Spleen (tissue), 11 donors: ENCODE results near the gene TXNRD2. TPM values are rescaled to one million over a fixed set of nuclear protein-coding genes. Genes with fewer than 3 reads are reported as not detected.

Source experiments
- DNase-seq: peaks from one replicate; pipeline ENCODE4 v3.0.0-alpha.2; 2020
- H3K27ac ChIP-seq, 8 donors: fragments of 200-600 bp; sonication (generic) in 7 of 8; 1 replicate in 4 of 8; 2 replicates in 4 of 8; pipeline versions ENCODE4 v1.5.0 to v1.8.0; 2016 to 2021; ENCODE audit warnings: inconsistent platforms in 4 of 8, mild to moderate bottlenecking in 4 of 8, moderate library complexity in 1 of 8
- H3K27me3 ChIP-seq, 7 donors: fragments of 200-600 bp; sonication (generic) in 6 of 7; replicated peaks in 1 of 7; 1 replicate in 4 of 7; 2 replicates in 3 of 7; pipeline versions ENCODE4 v1.5.0 to v1.8.0; 2016 to 2021; ENCODE audit warnings: inconsistent platforms in 3 of 7, mild to moderate bottlenecking in 1 of 7
- H3K36me3 ChIP-seq, 6 donors: fragments of 200-600 bp; sonication (generic) in 5 of 6; 1 replicate in 4 of 6; 2 replicates in 2 of 6; pipeline versions ENCODE4 v1.5.0 to v1.8.0; 2016 to 2021; ENCODE audit warnings: inconsistent platforms in 2 of 6
- H3K4me1 ChIP-seq, 6 donors: fragments of 200-600 bp; sonication (generic) in 5 of 6; 1 replicate in 3 of 6; 2 replicates in 3 of 6; pipeline versions ENCODE4 v1.5.0 to v1.8.0; 2016 to 2021; ENCODE audit warnings: inconsistent platforms in 3 of 6
- H3K4me3 ChIP-seq, 8 donors: fragments of 200-600 bp; sonication (generic) in 7 of 8; 1 replicate in 4 of 8; 2 replicates in 4 of 8; pipeline versions ENCODE4 v1.5.0 to v1.8.0; 2016 to 2021; ENCODE audit warnings: inconsistent platforms in 4 of 8, mild to moderate bottlenecking in 4 of 8, moderate library complexity in 2 of 8
- H3K9me3 ChIP-seq, 8 donors: fragments of 200-600 bp; sonication (generic) in 7 of 8; 1 replicate in 4 of 8; 2 replicates in 4 of 8; pipeline versions ENCODE4 v1.5.0 to v1.8.0; 2016 to 2021; ENCODE audit warnings: inconsistent platforms in 4 of 8
- CTCF ChIP-seq, 11 experiments: fragments of 200-600 bp in 7 of 11; fragments of 450-650 bp in 4 of 11; sonication (generic) in 4 of 11; IDR thresholded peaks in 8 of 11; conservative IDR thresholded peaks in 3 of 11; 1 replicate in 7 of 11; 2 replicates in 4 of 11; pipeline versions ENCODE4 v1.4.0 to v1.8.0; 2016 to 2021; ENCODE audit warnings: antibody characterized with exemption in 11 of 11, inconsistent platforms in 4 of 11, mild to moderate bottlenecking in 1 of 11
- POLR2A ChIP-seq, 3 donors: fragments of 450-650 bp; IDR thresholded peaks; one replicate each; pipeline ENCODE4 v1.5.1; 2017; ENCODE audit warnings: antibody characterized with exemption in 3 of 3, mild to moderate bottlenecking in 1 of 3
- POLR2AphosphoS5 ChIP-seq, 3 donors: sonication (generic); formaldehyde crosslinking; IDR thresholded peaks; one replicate each; pipeline ENCODE4 v1.5.1; 2017; ENCODE audit warnings: antibody characterized with exemption in 3 of 3
- WGBS, 5 donors: extraction: QIAGEN DNeasy Blood & Tissue Kit in 3 of 5; methylation state at CpG; one replicate each; pipeline versions ENCODE4 v1.1.5 to v1.1.7; 2013 to 2018; 5-methylcytosine and 5-hydroxymethylcytosine counted together
- intact Hi-C: fragments of 100-400 bp; cut with DNase I; formaldehyde crosslinking; loops from one replicate; pipeline ENCODE4 v1.15.0; 2023; ENCODE audit warnings: low total_unique reads
- polyA plus RNA-seq, 3 donors: library from polyadenylated mRNA; stranded (reverse); fragments of 200-250 nt; gene quantifications; one replicate each; pipeline ENCODE4 v1.2.1, GENCODE V29; 2013
- total RNA-seq, 7 donors: library from RNA; depleted of rRNA in 3 of 7; stranded (reverse); fragments of >200 nt in 3 of 7; fragmentation: NEBNext Ultra II Directional in 4 of 7; extraction: Animal tissue kit (Norgen Biotek cat#: 25700) in 4 of 7; gene quantifications; one replicate each; pipeline versions ENCODE4 v1.1.0 to v1.2.1, GENCODE V29; 2016 to 2021
- donor health status: healthy with polysubstance abuse.
- donor health status: DM: no; HTN: no; CAD: no; lungs with moderate emphysema.
- donor health status: DM: no; HTN: no; CAD: no.
- donor health status: Bipolar disorder and iron deficiency.
- donor health status: healthy.
- donor health status: DM: no; HTN: no; CAD: no.
- donor health status: DM: yes; HTN: yes; CAD: no.

Gene TXNRD2
- total and polyA plus RNA-seq, 10 donors = 21.6 to 45.9 (median 35.5) TPM

- Histone ChIP-seq H3K27ac (no peak overlapping the region), H3K9me3 (no peaks in the 10 kb centered on the region), H3K27me3 (peaks cover 0 to 8% (median 0%) of the 10 kb centered on the region in 7 donors), H3K4me1 (peaks cover 4 to 46% (median 30%) of the 10 kb centered on the region in 6 donors), H3K4me3 (no peak overlapping the region), H3K36me3 (peaks cover 0 to 40% (median 15%) of the 10 kb centered on the region in 6 donors)
- TF ChIP-seq CTCF (IDR thresholded peaks at IDR 0.05 in 8 of 11, conservative IDR thresholded peaks at IDR 0.05 in 3 of 11) (no peak), POLR2AphosphoS5 (IDR thresholded peaks at IDR 0.05) (peak in 1 of 3 donors; percentile 24), POLR2A (IDR thresholded peaks at IDR 0.05) (no peak)
- intact Hi-C loops = no loop called here
- DNase-seq = peak; percentile 61
- WGBS, 5 donors = 91 to 100% (median 94%) methylated on average over 1 to 8 of the region's 8 CpGs
Measured at GRCh38 chr22:19982991-19983578, 41.5 kb upstream of the TXNRD2 start.

- DNase-seq = peak; percentile 72
- H3K27ac ChIP-seq = no peak overlapping the region
- H3K9me3 ChIP-seq = no peaks in the 10 kb centered on the region
- H3K4me3 ChIP-seq = no peak overlapping the region
- peaks cover 4 to 38% (median 23%) of the 10 kb centered on the region in 6 donors for H3K4me1 ChIP-seq
- no peak for TF ChIP-seq POLR2A (IDR thresholded peaks at IDR 0.05)
- TF ChIP-seq POLR2AphosphoS5 (IDR thresholded peaks at IDR 0.05) = no peak
- TF ChIP-seq CTCF (IDR thresholded peaks at IDR 0.05 in 8 of 11, conservative IDR thresholded peaks at IDR 0.05 in 3 of 11) = no peak
- 90 to 95% (median 94%) methylated on average over 15 to 16 of the region's 16 CpGs for WGBS, 5 donors
- peaks cover 0 to 48% (median 16%) of the 10 kb centered on the region in 6 donors for H3K36me3 ChIP-seq
- peaks cover 0 to 8% (median 0%) of the 10 kb centered on the region in 7 donors for H3K27me3 ChIP-seq
- intact Hi-C loops = no loop called here
Measured at GRCh38 chr22:19981961-19982920, 40.6 kb upstream of the TXNRD2 start.

GRCh38 chr22:19981171-19981960 lies 39.7 kb upstream of the TXNRD2 start:
- H3K27ac ChIP-seq = no peak overlapping the region
- peak in 1 of 3 donors; percentile 22 for TF ChIP-seq POLR2AphosphoS5 (IDR thresholded peaks at IDR 0.05)
- TF ChIP-seq CTCF (IDR thresholded peaks at IDR 0.05 in 8 of 11, conservative IDR thresholded peaks at IDR 0.05 in 3 of 11) = no peak
- intact Hi-C loops = no loop called here
- H3K4me1 ChIP-seq = peaks cover 4 to 32% (median 17%) of the 10 kb centered on the region in 6 donors
- H3K9me3 ChIP-seq = no peaks in the 10 kb centered on the region
- peaks cover 0 to 7% (median 0%) of the 10 kb centered on the region in 7 donors for H3K27me3 ChIP-seq
- H3K4me3 ChIP-seq = no peak overlapping the region
- WGBS, 5 donors = 92 to 96% (median 95%) methylated on average over 25 to 33 of the region's 33 CpGs
- peaks cover 0 to 57% (median 16%) of the 10 kb centered on the region in 6 donors for H3K36me3 ChIP-seq
- peak; percentile 66 for DNase-seq
